GM04503 (cell line): ENCODE results near the gene KRTAP4-8.
"Not testable (repeated sequence)": the region's sequence is repeated elsewhere in the genome, so short reads cannot be mapped to it uniquely, and the experiment has no call there.

ENCODE experiments used
- DNase-seq: peaks from one replicate; pipeline ENCODE4 v3.0.0-alpha.2; 2012; ENCODE audit warnings: low read depth

KRTAP4-8 gene

GRCh38 chr17:41108728-41109386, 10.9 kb upstream of the KRTAP4-8 start:
- DNase-seq = not testable (repeated sequence)

DNA sequence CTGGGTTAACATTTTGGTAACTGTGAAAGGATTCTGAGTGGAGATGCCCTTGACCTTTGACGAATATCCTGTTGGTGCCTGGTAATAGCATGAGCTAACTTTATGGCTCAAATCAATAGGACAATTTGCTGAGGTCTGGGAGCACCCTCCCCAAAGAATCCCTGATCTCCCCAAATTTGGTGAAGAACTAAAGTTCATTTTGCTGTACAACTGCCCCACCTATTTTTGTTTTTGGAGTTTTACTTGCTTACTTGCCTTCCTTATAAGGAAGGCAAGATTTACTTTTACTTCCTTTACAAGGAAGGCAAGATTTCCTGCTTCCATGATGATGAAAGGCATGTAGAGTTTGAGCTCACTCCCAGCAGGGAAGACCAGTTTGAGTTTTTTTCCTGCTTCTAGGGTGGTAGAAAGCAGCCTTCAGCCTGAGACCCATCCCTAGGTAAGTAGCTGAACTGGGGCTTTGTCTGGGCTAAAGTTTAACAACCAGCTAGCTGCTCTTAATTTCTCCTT, 10.1 kb upstream of the KRTAP4-8 start:
- DNase-seq = peak; percentile 35

- DNase-seq = not testable (repeated sequence)
These were observed 7.4 kb upstream of the KRTAP4-8 start, which contains the start of gene KRTAP4-9 for GRCh38 chr17:41105347-41105746. TSS of gene KRTAP4-9 (plus strand) at chr17:41105389. CDS start at chr17:41105389, 0 bp downstream.

- not testable (repeated sequence) for DNase-seq
These were observed 6.6 kb upstream of the KRTAP4-8 start for GRCh38 chr17:41104386-41105038.

DNA sequence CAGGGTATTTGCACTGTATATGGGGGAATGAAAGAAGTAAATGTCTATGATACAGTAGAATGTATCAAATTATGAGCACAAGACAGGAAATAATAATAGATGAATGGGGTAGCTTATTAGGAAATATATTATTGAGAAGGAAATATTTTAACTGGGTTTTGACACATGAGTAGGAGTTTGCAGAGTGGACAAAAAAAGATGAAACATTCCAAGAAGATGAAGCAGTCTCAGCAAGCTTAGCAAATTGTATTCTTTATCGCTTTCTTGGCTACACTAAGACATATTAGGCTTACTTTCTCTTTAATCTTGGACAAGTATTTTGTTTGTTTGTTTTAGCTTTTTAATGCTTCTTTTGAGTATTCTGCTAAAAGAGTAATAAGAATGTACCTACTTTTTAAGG, 6.0 kb upstream of the KRTAP4-8 start:
- no peak for DNase-seq

DNA sequence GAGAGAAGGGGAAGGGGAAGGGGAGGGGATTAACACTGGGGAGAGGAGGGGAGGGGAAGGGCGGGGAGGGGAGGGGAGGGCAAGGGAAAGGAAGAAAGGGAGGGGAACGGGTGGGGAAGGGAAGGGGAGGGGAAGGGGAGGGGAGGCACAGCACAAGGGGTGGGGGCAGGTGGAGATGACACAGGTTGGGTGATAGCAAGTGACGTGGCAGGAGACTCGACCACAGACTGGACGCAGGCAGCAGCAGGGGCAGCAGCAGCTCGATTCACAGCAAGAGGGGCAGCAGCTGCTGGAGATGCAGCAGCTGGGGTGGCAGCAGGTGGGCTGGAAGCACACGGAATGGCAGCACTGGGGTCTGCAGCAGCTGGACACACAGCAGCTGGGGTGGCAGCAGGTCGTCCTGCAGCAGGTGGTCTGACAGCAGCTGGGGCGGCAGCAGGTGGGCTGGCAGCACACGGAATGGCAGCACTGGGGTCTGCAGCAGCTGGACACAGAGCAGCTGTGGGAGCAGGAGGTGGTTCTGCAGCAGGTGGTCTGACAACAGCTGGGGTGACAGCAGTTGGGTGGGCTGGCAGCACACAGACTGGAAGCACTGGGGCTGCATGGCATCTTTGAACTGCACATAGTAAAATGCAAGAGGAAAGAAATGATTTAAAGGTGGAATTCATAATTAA, 3.8 kb upstream of the KRTAP4-8 start, which contains the start of gene KRTAP4-16:
Gene KRTAP4-16, minus strand, starts transcription at position 624 of the 674 bp plus-strand sequence. Its CDS starts 0 bp downstream, at position 624.
- DNase-seq = no peak

DNA sequence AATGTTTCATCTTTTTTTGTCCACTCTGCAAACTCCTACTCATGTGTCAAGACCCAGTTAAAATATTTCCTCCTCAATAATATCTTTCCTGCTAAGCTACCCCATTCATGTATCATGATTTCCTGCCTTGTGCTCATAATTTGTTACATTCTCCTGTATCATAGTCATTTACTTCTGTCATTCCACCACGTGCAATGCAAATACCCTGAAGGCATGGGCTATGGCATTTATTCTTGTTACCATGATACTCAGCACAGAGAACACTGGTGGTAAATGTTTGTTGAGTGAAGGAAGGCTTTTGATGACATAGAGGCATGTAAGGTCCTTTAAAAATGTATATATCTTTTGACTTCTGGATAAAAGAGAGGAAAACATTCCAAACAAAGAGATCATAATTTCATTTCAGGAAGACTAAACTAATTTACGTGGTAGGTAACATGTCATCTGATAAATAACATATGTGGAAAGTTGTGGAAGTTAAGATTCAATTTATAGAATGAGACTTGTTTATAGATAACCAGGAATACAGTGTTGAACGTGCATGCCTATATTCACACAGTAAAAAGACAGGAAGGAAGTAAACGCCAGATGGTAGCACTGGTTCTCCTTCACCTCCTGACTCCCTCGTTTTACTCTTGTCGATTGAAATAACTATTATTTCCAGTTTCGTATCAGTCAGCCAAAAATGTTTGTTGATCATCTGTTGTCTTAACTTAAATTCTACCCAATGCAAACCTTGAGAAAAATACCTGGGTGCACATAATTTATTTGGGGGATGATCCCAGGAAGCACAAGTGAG, 1.9 kb upstream of the KRTAP4-8 start:
- peak; percentile 73 for DNase-seq

DNA sequence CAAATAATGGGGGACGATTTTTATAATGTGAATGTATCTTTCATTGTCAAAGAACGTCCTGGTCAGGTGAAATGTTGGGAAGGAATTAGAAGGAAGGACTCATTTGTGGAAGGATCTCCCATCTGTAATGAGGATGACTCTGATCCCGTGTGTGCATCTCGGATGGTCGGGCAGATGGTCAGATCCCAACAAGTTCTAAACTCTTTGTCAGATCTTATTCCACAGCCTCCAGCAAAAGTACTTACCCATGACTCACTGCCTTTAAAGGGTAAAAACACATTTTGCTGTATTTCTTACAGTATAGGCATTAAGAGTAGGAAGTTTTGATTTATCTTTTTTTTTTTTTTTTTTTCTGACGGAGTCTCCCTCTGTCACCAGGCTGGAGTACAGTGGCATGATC, 539 bp upstream of the KRTAP4-8 start:
- no peak for DNase-seq

DNA sequence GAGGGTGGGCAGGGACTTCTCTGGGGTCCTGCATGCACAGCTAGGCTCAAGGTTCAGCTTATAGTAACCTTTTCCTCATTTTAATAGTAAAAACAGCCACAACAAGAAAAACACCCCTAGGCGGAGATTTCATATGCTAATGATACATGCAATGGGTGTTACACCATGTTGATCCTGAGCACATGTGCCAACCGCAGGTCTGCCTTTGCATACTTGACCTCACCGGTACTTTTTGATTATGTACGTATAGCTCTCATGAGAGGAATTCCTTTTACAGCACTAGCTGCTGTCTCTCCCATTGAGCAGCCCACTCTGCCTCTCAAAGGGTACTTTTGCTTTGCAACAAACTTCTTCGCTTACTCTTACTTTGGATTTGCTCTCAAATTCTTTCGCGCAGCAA, 1.9 kb downstream of the KRTAP4-8 start:
- DNase-seq = no peak

DNA sequence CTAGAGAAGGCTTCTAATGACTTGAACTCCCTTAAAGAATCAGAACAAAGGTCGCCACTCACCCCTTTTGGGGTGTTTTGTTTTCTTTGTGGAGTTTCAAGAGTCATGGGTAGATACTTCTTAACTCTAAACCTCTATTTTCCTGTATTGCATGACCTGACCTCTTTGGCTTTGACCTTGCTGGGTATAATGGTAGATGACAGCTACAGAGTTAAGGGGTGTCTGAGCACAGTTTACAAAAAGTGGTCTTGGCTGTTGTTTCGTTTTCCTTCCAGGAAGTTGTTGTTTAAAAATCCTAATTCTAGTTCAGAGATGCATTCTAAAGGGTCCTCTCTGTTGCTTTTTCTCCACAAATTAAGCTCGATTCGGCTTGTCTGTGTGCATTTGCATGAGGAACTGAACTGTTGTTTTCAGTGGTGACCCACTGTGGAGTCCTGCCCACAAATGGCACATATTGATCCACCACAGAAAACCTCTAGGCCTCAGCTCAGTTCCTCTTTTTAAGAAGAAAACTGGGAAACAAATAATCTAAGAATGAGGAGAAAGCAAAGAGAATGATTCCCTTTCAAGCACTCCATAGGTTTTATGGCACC, 9.1 kb downstream of the KRTAP4-8 start:
- not testable (repeated sequence) for DNase-seq

GRCh38 chr17:41084100-41084856, 13.7 kb downstream of the KRTAP4-8 start, which contains the start of gene KRTAP4-7:
TSS of gene KRTAP4-7 (plus strand) at chr17:41084150. CDS start at chr17:41084207, 57 bp downstream.
- not testable (repeated sequence) for DNase-seq

DNA sequence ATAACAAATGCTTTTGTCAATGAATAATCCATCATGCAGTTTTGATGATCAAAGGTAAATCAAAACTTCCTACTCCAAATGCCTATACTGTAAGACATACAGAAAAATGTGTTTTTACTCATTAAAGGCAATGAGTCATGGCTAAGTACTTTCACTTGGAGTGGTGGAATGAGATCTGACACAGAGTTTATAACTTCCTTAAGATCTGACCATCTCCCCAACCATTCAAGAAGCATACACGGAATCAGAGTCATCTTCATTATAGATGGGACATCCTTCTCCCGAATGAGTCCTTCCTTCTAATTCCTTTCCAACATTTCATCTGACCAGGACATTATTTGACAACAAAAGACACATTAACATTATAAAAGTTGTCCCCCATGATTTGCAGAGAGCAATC, 14.5 kb downstream of the KRTAP4-8 start:
- not testable (repeated sequence) for DNase-seq

- no peak for DNase-seq
These were observed 15.3 kb downstream of the KRTAP4-8 start for GRCh38 chr17:41082626-41083025.

DNA sequence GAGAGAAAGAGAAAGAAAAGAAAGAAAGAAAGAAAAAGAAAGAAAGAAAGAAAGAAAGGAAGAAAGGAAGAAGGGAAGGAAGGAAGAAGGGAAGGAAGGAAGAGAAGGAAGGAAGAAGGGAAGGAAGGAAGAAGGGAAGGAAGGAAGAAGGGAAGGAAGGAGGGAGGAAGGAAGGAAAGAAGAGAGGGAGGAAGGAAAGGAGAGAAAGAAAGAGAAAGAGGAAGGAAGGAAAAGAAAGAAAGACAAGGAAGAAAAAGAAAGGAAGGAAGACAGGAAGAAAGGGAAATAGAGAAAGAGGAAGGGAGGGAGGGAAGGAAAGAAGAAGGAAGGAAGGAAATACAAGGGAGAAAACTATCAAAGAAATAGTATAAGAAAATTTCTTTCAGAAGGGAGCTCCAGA, 21.2 kb downstream of the KRTAP4-8 start:
- DNase-seq = no peak

GRCh38 chr17:41073676-41074075, 24.3 kb downstream of the KRTAP4-8 start:
- no peak for DNase-seq

GRCh38 chr17:41071606-41072360, 26.2 kb downstream of the KRTAP4-8 start:
- no peak for DNase-seq

GRCh38 chr17:41069031-41069430, 28.9 kb downstream of the KRTAP4-8 start:
- no peak for DNase-seq

GRCh38 chr17:41067281-41067680, 30.7 kb downstream of the KRTAP4-8 start:
- no peak for DNase-seq

DNA sequence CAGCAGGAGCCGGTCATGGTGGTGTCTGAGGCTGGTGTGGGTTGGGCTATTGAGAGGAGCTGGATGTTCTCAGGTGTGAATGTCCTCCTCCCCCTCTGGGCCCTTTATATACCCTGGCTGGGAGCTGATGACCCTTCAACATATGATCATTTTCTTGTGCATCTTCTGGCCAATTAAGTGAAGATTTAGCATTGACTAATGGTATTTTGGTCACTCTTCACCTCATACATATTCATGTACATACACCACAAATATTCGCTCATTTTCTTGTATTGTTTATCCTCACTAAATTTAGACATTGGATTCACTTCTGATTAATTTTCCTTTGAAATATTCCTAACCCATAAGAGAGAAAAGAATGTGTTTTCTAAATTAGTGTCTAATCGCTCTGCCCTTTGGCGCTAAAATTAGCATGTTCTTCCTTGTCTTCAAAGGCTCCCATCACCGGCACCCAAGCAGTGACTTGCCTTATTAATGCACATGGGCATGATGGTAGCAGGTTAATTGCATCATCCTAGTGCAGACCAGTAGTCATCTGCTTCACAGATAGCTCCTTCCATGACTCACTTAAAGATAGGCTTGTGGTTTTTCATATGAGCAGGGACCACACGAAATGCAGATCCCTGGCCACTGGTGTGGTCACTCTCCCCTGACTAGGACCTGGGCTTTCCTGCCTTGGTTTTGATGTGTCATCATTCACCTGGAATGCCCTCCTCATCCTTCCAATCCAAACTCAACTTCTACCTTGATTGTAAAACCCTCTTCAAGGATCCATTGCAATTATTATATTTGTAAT, 31.9 kb downstream of the KRTAP4-8 start, which contains the start of gene KRTAP2-4:
Gene KRTAP2-4, minus strand, starts transcription at position 51 of the 796 bp plus-strand sequence. Its CDS starts 34 bp downstream, at position 17.
- DNase-seq = peak; percentile 86
